NB4 (cell line): ENCODE measurements around the gene ANKRD11.

Experiments used
- POLR2A ChIP-seq: IDR thresholded peaks from 2 replicates; pipeline ENCODE4 v1.6.1; 2011; ENCODE audit warnings: mild to moderate bottlenecking; ENCODE audit not compliant: insufficient read length; ENCODE audit errors: extremely low read depth
- TF ChIP-seq, protein P1 (sequence below): IDR thresholded peaks from one replicate; pipeline ENCODE4 v1.5.1; 2012; ENCODE audit warnings: low read depth, low read length

DNA sequence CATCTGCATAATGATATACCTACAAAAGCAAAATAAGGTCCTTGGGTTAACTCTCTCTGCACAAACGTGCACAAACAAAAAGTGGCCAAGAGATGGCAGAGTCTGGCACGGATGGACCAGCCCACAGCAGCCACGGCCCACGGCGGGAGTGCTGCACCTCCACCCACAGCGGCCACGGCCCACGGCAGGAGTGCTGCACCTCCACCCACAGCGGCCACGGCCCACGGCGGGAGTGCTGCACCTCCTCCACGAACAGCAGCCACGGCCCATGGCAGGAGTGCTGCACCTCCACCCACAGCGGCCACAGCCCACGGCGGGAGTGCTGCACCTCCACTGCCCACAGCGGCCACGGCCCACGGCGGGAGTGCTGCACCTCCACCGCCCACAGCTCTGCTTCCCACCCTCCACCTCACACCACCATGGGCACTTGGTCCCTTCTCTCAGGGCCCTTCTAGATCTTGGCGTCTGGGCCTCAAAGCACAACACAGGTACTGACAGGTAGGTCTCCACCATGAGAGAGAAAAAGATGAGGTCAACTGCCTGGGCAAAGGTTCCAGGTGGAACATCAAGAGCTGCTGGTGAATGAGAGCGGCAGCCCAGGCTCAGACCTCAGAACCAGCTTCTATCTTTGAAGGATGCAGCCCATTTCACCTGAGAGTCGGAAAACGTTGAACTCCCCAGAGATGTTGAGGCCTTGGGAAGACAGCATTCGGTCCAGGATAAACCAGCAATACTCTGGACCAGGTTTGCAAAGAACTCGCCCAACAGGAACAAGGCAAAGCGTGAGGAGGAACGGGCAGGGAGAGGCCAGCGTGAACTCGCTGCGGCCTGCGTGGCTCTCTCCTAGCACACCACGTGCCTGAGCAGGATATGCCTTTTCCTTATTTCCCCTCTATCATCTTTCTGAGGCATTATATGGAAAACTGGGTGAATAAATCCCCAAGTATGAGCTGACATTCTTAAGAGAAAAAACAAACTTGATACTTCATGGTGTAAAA is 148.4 kb downstream of the ANKRD11 start:
- TF ChIP-seq, protein P1, sequence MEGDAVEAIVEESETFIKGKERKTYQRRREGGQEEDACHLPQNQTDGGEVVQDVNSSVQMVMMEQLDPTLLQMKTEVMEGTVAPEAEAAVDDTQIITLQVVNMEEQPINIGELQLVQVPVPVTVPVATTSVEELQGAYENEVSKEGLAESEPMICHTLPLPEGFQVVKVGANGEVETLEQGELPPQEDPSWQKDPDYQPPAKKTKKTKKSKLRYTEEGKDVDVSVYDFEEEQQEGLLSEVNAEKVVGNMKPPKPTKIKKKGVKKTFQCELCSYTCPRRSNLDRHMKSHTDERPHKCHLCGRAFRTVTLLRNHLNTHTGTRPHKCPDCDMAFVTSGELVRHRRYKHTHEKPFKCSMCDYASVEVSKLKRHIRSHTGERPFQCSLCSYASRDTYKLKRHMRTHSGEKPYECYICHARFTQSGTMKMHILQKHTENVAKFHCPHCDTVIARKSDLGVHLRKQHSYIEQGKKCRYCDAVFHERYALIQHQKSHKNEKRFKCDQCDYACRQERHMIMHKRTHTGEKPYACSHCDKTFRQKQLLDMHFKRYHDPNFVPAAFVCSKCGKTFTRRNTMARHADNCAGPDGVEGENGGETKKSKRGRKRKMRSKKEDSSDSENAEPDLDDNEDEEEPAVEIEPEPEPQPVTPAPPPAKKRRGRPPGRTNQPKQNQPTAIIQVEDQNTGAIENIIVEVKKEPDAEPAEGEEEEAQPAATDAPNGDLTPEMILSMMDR: no peak
- no peak for TF ChIP-seq POLR2A
